Fibroblast of skin of left quadriceps (primary cell): Measurements from ENCODE around the gene SHC2.
"Not testable (repeated sequence)": the region's sequence is repeated elsewhere in the genome, so short reads cannot be mapped to it uniquely, and the experiment has no call there.

Experiments used
- DNase-seq, 2 experiments: peaks; one replicate each; pipeline ENCODE4 v3.0.0-alpha.2; 2013; ENCODE audit warnings: low read depth in 2 of 2

The SHC2 gene

DNA sequence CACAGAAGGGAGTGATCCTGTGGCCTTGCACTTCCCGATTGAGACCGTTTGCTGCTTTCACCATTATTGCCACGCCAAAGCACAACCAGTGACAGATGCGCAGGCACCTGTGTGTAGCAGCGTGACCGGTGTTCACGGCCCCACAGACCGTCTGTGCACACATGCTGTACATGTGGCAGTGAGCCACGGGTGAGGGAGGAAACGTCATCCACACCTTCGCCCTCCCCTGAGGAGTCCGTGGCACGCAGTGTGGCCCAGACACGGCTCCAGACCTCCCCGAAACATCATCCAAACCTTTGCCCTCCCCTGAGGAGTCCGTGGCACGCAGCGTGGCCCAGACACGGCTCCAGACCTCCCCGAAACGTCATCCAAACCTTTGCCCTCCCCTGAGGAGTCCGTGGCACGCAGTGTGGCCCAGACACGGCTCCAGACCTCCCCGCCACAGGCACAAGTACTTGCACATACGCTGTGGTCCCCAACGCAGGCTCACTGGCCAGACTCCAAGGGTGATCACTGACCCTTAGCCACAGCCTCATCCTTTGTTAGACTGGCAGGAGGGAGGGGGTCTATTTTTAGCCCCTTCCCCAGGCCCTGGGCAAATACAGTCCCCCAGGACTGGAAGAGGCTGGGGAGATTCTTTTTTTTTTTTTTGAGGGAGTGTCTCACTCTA lies 7.9 kb upstream of the SHC2 start:
- no peak for DNase-seq

DNA sequence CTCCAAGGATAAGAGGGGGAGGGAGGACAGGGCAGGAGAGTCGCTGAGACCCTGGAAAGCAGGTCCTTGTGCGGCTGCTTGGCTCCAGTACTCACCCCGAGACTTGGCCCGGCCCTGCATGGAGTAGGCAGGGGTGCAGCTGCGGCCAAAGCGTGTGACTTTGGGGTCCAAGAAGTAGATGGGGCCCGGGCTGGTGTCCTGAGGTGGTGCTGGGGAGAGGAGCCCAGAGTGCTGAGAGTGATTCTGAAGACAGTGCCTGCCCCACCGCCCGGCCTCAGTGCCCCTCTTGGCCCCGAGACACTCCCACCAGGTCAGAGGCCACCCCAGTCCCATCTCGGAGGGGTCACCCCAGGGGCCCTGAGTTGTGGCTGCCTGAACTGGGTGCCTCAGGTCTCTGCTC lies 6.7 kb upstream of the SHC2 start:
- no peak for DNase-seq

DNA sequence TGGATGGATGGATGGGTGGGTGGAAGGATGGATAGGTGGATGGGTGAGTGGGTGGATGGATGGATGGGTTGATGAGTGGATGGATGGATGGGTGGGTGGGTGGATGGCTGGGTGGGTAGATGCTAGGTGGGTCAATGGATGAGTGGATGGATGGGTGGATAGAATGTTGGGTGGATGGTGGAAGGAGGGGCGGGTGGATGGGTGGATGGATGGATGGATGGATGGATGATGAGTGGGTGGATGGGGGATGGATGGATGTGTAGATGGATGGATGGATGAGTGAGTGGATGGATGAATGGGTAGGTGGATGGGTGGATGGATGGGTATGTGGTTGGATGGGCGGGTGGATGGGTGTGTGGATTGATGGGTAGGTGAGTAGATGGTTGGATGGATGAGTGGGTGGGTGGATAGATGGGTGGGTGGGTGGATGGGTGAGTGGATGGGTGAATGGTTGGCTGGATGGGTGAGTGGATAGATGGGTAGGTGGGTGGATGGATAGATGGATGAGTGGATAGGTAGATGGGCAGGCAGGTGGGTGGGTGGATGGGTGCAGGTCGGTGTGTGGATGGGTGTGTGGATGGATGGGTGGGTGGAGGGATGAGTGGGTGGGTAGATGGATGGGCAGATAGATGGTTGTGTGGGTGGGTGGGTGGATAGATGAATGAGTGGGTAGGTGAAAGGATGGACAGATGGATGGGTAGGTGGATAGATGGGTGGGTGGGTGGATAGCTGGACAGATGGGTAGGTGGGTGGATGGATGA lies 4.4 kb upstream of the SHC2 start:
- DNase-seq: no peak

DNA sequence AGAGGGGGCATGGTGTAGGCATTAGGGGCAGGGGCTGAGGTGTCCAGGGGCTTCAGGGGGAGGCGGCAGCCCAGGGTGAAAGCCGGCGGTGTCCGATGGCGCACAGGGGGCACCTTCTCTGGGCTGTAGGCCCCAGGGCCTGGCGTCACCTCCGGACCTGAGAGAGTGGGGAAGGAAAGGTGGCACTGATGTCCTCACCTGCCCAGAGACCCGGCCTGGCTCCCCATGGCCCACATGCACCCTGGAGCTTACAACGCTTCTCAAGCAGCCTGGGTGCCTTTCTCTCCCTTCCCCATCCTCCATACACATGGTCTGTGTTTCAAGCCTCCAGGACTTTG lies 3.3 kb upstream of the SHC2 start:
- no peak for DNase-seq

DNA sequence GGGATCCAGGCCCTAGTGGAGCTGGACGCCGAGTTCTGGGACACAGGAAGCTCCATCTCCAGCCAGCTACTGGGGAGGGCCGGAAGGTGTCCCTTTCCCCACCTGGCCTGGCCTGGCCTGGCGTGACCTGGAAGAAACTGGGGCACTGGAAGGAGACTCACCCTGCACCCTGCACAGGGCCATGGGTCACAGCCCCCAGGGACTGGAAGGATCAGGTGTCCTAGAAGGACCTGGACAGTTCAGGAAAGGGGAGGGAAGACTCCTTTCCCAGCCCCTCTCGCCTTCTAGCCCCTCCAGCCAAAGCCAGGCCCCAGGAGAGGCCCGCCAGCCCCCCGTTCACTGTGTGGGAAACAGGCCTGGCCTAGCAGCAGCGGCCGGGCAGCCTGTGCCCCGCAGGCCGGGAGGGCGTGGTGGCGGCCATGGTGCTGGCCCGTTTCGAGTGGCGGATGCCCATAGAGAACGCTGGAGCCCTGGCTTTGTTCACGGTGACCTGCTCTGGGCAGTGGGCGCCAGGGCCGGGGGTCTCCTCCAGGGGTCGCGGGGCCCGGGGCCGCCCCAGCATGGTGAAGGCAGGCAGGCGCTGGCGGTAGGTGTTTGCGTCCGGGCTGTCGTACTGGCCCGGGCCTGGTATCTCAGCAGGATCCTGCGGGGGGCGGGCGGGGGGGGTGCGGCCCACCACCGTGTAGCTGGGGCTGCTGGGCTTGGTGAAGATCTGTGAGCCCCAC lies 2.8 kb upstream of the SHC2 start:
- DNase-seq: no peak

DNA sequence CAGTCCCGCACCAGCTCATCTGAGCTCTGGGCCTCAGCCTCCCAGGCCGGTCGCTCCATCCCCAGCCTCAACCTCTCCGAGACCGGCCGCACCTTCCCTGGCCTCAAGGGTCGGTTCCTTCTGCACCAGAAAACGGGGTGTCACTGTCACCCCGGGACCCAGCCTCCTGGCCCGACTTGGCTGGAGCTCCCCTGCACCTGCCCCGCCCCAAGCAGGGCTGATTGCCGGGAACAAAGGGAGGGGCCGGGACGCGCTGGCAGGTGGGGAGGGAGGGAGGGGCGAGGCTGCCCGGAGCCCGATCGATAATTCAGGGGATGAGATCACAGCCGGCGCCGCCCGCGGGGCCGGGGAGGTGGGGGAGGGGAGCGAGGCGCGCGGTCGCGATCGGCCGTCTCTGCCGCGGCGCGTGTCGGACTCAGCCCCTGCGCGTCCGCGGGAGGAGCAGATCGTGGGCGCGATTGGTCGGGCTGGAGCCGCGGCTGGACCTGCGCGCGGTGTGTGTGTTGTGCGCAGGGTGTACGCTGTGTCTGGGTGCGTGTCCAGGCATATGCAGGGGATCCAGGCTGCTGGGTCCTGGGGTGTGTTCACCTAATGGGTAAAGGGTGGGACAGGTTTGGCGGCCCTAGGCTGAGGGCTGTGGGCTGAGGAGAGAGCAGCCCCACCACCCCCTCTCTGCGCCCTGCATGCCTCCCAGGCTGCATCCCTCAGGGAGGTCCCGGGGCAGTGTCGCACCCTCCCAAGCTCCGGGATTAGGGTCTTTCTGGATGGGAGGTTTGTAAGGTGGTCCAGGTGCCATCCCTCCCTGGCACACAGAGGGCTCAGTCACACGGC lies 1.1 kb upstream of the SHC2 start:
- DNase-seq: no peak

DNA sequence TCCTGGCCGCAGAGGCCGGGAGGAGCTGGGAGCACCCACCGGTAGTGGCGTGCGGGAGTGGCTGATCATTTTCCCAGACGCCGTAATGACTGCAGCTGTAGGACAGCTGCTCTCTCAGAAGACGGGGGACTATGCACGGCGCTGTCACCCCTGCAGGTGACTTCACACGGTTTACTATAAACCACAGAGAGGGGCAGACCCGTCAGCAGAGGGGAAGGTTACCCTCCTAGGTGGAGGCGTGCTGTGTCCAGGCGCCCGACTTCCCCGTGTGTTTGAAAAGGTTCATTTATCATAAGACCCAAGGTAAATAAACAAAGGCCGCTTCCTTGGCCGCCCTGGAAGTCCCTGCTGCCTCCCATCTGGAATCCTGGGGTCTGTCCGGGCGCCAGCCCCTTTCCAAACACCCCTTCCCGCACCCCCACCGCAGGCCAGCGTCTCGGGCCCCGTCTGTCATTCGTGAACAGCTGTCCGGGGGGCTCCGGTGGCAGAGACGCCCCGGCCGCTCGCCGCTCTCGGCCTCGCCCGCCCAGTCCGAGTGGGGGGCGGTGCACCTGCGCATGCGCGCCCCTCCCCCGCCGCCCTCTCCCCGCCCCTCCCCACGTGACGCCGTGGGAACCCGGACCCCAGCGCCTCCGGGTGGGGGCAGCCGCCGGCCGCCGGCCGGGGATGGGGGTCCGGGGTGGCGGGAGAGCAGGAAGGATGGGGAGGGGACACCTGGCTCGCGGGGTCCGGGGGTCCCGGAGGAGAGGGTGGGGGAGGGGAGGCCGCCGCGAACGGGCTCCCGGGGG lies 915 bp downstream of the SHC2 start:
- DNase-seq: no peak

DNA sequence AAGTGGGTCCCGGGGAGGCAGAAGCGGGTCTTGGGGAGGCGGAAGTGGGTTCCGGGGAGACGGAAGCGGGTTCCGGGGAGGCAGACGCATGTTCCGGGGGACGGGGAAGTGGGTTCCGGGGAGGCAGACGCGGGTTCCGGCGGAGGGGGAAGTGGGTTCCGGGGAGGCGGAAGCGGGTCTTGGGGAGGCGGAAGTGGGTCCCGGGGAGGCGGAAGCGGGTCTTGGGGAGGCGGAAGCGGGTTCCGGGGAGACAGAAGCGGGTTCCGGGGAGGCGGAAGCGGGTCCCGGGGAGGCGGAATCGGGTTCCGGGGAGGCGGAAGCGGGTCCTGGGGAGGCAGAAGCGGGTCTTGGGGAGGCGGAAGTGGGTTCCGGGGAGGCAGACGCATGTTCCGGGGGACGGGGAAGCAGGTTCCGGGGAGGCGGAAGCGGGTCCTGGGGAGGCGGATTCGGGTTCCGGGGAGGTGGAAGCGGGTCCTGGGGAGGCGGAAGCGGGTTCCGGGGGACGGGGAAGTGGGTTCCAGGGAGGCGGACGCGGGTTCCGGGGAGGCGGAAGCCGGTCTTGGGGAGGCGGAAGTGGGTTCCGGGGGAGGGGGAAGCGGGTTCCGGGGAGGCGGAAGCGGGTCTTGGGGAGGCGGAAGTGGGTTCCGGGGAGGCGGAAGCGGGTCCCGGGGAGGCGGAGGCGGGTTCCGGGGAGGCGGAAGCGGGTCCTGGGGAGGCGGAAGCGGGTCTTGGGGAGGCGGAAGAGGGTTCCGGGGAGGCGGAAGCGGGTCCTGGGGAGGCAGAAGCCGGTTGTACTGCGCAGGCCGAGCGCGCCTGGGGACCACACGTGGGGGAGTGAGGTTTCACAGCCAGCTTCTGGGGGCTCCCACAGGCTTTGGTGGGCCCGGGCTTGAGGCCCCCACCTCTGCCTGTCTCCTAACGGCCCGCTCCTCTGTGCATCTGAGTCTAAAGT lies 2.5 kb downstream of the SHC2 start:
- DNase-seq: no peak

DNA sequence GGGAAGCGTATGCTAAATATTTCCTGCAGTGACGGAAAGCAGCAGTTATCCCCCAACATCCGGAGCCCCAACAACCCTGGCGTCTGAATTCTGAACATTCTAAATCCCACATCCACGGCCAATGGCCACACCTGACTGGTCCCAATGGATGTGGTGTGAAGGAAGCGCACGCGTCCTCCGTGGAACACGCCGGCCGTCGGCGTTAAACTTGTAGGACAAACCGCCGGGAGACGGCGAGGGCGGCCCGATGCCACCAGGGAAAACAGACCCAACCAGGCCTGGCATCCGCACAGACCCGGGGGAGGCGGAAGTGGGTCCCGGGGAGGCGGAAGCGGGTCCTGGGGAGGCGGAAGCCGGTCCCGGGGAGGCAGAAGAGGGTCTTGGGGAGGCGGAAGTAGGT lies 3.2 kb downstream of the SHC2 start:
- DNase-seq: no peak

DNA sequence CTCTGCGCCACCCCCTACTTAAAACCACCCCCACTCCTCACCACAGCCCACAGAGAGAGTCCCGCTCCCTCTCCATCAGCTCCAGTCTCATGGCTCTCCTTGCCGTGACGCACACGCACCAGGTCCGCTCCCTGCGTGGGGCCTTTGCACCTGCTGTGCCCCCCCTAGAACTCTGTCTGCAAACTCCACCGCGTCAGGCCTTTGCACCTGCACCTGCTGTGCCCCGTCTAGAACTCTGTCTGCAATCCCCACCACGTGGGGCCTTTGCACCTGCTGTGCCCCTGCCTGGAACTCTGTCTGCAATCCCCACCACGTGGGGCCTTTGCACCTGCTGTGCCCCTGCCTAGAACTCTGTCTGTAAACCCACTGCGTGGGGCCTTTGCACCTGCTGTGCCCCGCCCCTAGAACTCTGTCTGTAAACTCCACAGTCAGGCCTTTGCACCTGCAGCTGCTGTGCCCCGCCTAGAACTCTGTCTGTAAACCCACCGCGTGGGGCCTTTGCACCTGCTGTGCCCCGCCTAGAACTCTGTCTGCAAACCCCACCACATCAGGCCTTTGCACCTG lies 4.2 kb downstream of the SHC2 start:
- DNase-seq: no peak

DNA sequence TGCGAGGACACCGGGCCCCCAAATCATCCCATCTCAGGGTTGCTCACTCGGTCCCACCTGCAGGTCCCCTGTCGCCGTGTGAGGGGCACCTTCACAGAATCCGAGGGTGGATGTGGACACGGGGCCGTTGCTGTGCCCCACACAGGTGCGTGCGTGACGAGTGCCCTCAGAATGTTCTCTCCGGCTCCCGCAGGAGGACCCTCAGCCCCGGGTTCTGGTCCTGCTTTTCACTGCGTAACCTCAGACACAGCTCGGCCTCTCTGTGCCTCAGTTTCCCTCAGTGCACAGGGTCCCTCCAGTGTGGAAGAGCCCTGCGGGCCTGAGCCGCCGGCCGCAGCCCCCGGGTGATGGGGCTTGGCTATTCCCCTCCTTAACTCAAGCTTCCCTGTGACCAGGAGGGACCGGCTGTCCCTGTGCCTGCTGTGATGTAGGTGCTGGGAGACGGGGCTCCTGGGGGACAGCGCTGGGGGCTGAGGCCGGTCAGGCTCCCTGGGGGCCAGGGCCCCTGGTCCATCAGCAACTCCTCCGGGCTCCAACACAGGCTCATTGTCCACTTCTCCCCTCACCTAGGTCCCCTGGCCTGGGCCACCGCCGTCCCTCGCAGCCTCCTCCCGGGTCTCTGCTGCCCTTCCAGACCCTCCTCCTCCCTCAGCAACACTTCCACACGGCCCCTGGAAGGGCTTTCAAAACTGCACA lies 4.8 kb downstream of the SHC2 start:
- DNase-seq: no peak

DNA sequence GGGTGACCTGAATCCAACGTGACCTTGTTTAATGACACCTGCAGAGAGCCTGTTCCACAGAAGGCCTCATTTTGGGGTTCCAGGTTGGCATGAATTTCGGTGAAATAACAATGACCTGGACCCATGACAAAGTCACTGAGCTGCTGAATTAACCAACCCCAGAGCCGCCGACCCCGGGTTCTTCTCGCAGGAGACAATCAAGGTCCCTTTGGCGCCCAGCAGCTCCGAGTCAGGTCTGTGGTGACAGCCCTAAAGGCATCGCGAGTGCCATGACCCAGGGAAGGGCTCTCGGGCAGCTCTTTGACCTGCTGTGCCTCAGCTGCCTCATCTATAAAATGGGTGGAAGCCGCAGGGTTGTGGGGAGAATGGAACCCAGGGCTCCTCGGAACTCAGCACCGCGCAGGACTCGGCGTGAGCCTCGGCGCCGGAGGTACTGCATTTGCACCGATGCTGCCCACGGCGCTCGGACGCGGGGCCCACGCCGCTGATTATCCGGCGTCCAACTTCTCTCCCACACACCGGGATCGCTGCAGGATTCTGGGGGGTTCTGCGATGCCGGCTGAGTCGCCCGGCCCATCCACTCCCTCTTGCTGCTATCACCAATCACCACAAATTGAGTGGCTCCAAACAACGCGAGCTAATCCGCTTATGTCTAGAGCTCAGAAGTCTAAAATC lies 5.7 kb downstream of the SHC2 start:
- no peak for DNase-seq

DNA sequence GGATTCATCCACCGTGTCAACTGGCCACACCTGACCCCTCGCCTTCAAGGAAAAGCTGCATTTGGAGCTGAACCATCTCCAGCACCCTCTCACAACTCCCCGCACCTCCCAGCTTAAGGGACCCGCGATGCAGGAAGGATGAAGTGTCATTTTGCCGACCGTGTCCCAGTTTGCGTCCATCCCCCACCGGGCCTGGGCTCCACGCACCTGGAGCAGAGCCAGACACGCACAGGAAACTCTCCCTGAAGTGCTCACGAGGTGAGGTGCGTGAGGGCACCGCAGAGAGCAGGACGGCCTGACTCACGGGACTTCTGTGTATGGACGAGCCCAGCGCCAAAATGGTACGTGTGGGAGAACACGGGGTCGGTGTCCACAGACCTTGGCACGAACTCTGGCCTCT lies 7.2 kb downstream of the SHC2 start:
- DNase-seq: no peak

DNA sequence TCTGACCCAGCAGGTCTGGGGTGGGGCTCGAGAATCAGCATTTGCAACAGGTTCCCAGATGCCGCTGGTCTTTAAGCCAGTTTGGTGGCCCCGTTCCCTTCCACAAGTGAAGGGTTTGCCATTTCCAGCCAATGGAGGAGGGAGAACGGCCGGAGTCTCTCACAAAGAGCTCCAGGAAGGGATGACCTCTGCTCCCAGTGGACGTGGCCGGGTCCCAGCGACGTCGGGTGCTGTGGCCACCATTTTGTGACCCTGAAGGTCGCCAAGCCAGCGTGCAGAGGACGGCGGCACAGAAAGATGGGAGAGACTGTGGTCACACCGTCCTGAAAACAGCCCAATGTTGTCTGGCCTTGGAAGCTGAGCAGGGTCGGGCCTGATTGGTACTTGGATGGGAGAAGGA lies 8.0 kb downstream of the SHC2 start:
- DNase-seq: no peak

DNA sequence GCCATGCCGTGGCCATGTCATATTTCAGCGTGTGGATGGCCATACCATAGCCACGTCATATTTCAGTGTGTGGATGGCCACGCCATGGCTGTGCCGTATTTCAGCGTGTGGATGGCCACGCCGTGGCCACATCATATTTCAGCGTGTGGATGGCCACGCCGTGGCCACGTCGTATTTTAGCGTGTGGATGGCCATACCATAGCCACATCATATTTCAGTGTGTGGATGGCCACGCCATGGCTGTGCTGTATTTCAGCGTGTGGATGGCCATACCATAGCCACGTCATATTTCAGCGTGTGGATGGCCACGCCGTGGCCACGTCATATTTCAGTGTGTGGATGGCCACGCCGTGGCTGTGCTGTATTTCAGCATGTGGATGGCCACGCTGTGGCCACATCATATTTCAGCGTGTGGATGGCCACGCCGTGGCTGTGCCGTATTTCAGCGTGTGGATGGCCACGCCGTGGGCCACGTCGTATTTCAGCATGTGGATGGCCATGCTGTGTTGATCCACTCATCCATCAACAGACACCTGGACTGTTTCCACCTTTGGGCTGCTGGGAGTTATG lies 9.8 kb downstream of the SHC2 start:
- DNase-seq: not testable (repeated sequence)

DNA sequence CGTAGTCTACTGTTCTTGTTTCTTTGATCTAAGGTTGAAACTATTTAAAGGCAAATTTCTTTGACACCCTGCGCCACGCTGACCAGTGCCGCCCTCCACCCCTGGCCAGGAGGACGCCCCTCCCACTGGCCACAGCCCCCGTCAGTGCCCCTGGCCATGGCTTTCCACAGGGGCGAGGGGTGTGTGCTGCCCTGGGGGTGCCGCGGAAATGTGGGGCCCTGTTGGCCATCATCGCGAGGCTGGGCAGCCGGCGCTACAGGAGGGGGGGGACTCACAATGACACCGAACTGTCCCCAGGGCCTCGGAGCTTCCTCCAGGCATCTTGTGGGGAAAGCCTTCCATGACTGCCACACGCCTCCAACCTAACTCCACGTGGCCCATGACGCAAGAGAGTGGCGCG lies 10.9 kb downstream of the SHC2 start:
- no peak for DNase-seq

DNA sequence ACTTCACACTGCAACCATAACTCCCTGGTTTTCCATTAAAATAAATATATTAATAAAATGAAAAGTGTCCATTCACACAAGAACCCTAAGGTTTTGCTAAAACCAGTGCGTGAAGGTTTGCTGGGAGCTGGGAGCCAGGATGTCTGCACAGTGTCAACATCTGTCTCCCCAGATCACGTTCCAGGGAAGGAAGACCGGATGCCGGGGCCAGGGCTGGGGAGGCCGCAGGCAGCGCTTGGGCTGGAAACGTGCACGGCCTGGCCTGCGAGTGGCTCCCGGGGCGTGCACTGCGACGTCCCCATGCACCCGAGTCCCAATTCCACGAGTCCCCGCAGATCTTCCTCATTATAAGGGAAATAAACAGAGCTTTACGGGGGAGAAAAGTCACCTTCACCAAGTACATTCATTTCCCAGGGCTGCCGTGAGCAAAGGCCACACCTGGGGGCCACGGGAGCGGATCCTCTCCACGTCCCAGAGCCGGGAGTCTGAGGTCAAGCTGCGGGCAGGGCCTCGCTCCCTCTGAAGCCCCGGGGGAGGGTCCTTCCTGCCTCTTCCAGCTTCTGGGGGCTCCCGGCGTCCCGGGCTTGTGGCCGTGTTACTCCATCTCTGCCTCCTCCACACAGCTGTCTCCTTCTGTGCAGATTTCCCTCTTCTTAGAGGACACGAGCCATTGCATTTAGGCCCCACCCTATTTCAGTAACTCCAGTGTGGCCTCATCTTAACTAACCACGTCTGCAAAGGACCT lies 12.8 kb downstream of the SHC2 start:
- DNase-seq: no peak

DNA sequence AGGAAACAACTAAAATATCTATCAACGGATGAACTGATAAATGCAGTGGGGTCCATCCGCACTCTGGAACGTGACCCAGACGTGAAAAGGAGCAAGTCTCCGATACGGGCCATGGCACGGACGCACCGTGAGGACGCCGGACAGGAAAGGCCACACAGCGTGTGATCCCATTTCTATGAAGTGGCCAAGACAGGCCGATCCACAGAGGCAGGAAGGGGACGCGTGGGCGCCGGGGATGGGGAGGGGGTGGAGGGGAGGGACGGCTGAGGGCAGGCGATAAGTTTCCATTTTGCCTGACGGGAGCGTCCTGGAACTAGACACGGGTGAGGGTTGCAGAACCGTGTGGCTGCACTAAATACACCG lies 13.8 kb downstream of the SHC2 start:
- no peak for DNase-seq
